GM12878 (cell line): ENCODE results near the gene TMEM33. TPM values are rescaled to one million over a fixed set of nuclear protein-coding genes. Genes with fewer than 3 reads are reported as not detected.
"Not testable (repeated sequence)": the region's sequence is repeated elsewhere in the genome, so short reads cannot be mapped to it uniquely, and the experiment has no call there.

Source experiments
- ATAC-seq: fragments of 200-7000 bp; cut with Tn5 transposase; 3 replicates; pipeline ENCODE4 v1.9.1; 2020; ENCODE audit warnings: mild to moderate bottlenecking, moderate library complexity
- BruUV-seq: library from RNA; stranded (reverse); fragments of 400-500 nt; replicated peaks from 2 replicates; lab custom pipeline; 2021; lab: Mats Ljungman, UMichigan
- CTCF ChIA-PET: fragments of 300-600 bp; sonication (Branson Sonifier 250); formaldehyde crosslinking; extraction: SDS; loops from one replicate; lab custom pipeline; 2021; ENCODE audit warnings: inconsistent platforms; lab: Yijun Ruan, JAX
- POLR2A ChIA-PET: fragments of 350-600 bp; formaldehyde crosslinking; extraction: SDS; loops from one replicate; lab custom pipeline; 2021; ENCODE audit warnings: inconsistent platforms; lab: Charles Lee
- RAD21 ChIA-PET: fragments of 300-600 bp; sonication (Branson Sonifier 250); formaldehyde crosslinking; loops from one replicate; lab custom pipeline; 2023; ENCODE audit warnings: antibody characterized with exemption; ENCODE audit not compliant: unreplicated experiment; lab: Charles Lee
- SMC1A ChIA-PET: fragments of 300-600 bp; sonication (Branson Sonifier 250); formaldehyde crosslinking; loops from one replicate; lab custom pipeline; 2023; ENCODE audit not compliant: unreplicated experiment, uncharacterized antibody; lab: Charles Lee
- DNase-seq: peaks from one replicate; pipeline ENCODE4 v3.0.0-alpha.2; 2011; ENCODE audit warnings: low read depth, low spot score
- FAIRE-seq: peaks from 3 replicates; lab custom pipeline; 2011; peaks lifted over from hg19 to GRCh38; lab: Jason Lieb, UNC
- H2AFZ ChIP-seq: 2 replicates; pipeline ENCODE4 v1.6.0; 2011; ENCODE audit warnings: low read depth, low read length, control low read depth; ENCODE audit not compliant: control insufficient read depth
- H3K27ac ChIP-seq: 2 replicates; pipeline ENCODE4 v1.5.1; 2011; ENCODE audit warnings: control low read depth; ENCODE audit not compliant: control insufficient read depth, insufficient read depth
- H3K27me3 ChIP-seq, 2 experiments: replicated peaks in 1 of 2; 2 replicates each; pipeline versions ENCODE4 v1.6.0 to v1.6.1; 2011; ENCODE audit warnings: low read length in 1 of 2; ENCODE audit not compliant: control insufficient read depth in 2 of 2, insufficient read depth in 2 of 2
- H3K36me3 ChIP-seq, 2 experiments: 2 replicates each; pipeline ENCODE4 v1.5.1; 2011; ENCODE audit warnings: low read length in 1 of 2; ENCODE audit not compliant: control insufficient read depth in 2 of 2, insufficient read depth in 2 of 2
- H3K4me1 ChIP-seq: 2 replicates; pipeline ENCODE4 v1.6.1; 2011; ENCODE audit warnings: mild to moderate bottlenecking, low read length, moderate library complexity, mixed read lengths; ENCODE audit not compliant: control insufficient read depth, insufficient read depth
- H3K4me2 ChIP-seq: 2 replicates; pipeline ENCODE4 v1.6.0; 2011; ENCODE audit warnings: control low read depth; ENCODE audit not compliant: control insufficient read depth, insufficient read depth
- H3K4me3 ChIP-seq: fragments of 200-600 bp; sonication (generic); 2 replicates; pipeline ENCODE4 v1.5.1; 2016
- H3K79me2 ChIP-seq: 2 replicates; pipeline ENCODE4 v1.6.0; 2011; ENCODE audit warnings: low read length; ENCODE audit not compliant: control insufficient read depth, insufficient read depth
- H3K9ac ChIP-seq: 2 replicates; pipeline ENCODE4 v1.8.0; 2011; ENCODE audit warnings: low read length, control low read depth, mixed read lengths; ENCODE audit not compliant: control insufficient read depth, insufficient read depth
- H3K9me3 ChIP-seq: replicated peaks from 3 replicates; pipeline ENCODE4 v1.5.1; 2011; ENCODE audit warnings: mild to moderate bottlenecking, low read length; ENCODE audit not compliant: control insufficient read depth, insufficient read depth
- H4K20me1 ChIP-seq: 2 replicates; pipeline ENCODE4 v1.6.0; 2011; ENCODE audit not compliant: control insufficient read depth, insufficient read depth
- CHD1 ChIP-seq: IDR thresholded peaks from 2 replicates; pipeline ENCODE4 v1.6.1; 2012; ENCODE audit warnings: low read depth, low read length, improper control_type of control experiment
- EP300 ChIP-seq, 2 experiments: fragments of 150-350 bp in 1 of 2; IDR thresholded peaks; 2 replicates each; pipeline ENCODE4 v1.6.1; 2011 to 2012; ENCODE audit warnings: low read depth in 2 of 2, low read length in 2 of 2, borderline replicate concordance in 1 of 2, improper control_type of control experiment in 1 of 2, inconsistent platforms in 1 of 2; ENCODE audit not compliant: control insufficient read depth in 1 of 2
- NRF1 ChIP-seq: conservative IDR thresholded peaks from 2 replicates; pipeline ENCODE4 v1.6.1; 2011; ENCODE audit warnings: mild to moderate bottlenecking, low read depth, low read length, improper control_type of control experiment
- POLR2AphosphoS2 ChIP-seq: IDR thresholded peaks from 2 replicates; pipeline ENCODE4 v1.6.1; 2011; ENCODE audit warnings: low read depth, mild to moderate bottlenecking, low read length, improper control_type of control experiment, moderate library complexity
- REST ChIP-seq: IDR thresholded peaks from 2 replicates; pipeline ENCODE4 v1.6.1; 2012; ENCODE audit warnings: mild to moderate bottlenecking, low read depth, low read length
- RFX5 ChIP-seq: IDR thresholded peaks from 2 replicates; pipeline ENCODE4 v1.6.1; 2011; ENCODE audit warnings: low read depth, low read length, improper control_type of control experiment
- SMAD5 ChIP-seq: IDR thresholded peaks from 2 replicates; pipeline ENCODE4 v1.6.1; 2016; ENCODE audit warnings: antibody characterized with exemption, low read depth
- TCF3 ChIP-seq: IDR thresholded peaks from 2 replicates; pipeline ENCODE4 v1.6.1; 2012; ENCODE audit warnings: low read depth, mild to moderate bottlenecking, low read length, borderline replicate concordance; ENCODE audit not compliant: insufficient read depth
- WGBS: methylation state at CpG from one replicate; pipeline ENCODE4 v1.1.6; 2016; ENCODE audit warnings: low lambda C conversion rate; ENCODE audit not compliant: insufficient replicate concordance, insufficient coverage; ENCODE audit errors: missing lambda C conversion rate; 5-methylcytosine and 5-hydroxymethylcytosine counted together
- in situ Hi-C: fragments of 300-500 bp; cut with MboI; formaldehyde crosslinking; loops from 9 replicates; pipeline ENCODE4 v1.14.3; 2018; ENCODE audit warnings: mixed read lengths
- intact Hi-C: fragments of 100-400 bp; cut with micrococcal nuclease; formaldehyde crosslinking; loops from one replicate; pipeline ENCODE4 v1.14.2; 2022; ENCODE audit not compliant: unreplicated experiment
- polyA plus RNA-seq, 11 experiments: library from polyadenylated mRNA; depleted of rRNA in 4 of 11; unstranded in 6 of 11; stranded (reverse) in 5 of 11; fragments of >200 nt; fragmentation: Nextera tagmentation in 4 of 11; fragmentation: Illumina TruSeq in 1 of 11; extraction: Ambion mirVana in 4 of 11; extraction: Trizol in 1 of 11; gene quantifications; 1 replicate in 1 of 11; 2 replicates in 10 of 11; pipeline versions ENCODE4 v1.2.1 to v1.2.3, GENCODE V29; 2011 to 2016; ENCODE audit warnings: inconsistent platforms in 2 of 11, missing spikeins in 2 of 11, low read depth in 1 of 11
- total RNA-seq, 4 experiments: library from RNA; depleted of rRNA in 3 of 4; stranded (reverse); fragments of >200 nt in 3 of 4; fragmentation: Illumina TruSeq in 1 of 4; extraction: Trizol in 1 of 4; gene quantifications; 2 replicates each; pipeline versions ENCODE4 v1.2.1 to v1.2.3, GENCODE V29; 2013 to 2021

TMEM33 gene
- total and polyA plus RNA-seq, 10 of the 15 experiments (the other 5 are each of a cell fraction or from before 2014, with no cell fraction given): 7.9 to 60.2 (median 33.4) TPM

GRCh38 chr4:41913509-41913908, 21.7 kb upstream of the TMEM33 start (continued):
- no peak for TF ChIP-seq EP300 (IDR thresholded peaks at IDR 0.05; ENCODE audit: borderline replicate concordance in 1 of 2, control insufficient read depth in 1 of 2, low read depth in 2 of 2, low read length in 2 of 2)
- TF ChIP-seq SMAD5: no peak
- no peak for TF ChIP-seq RFX5
- no peak for TF ChIP-seq CHD1
- TF ChIP-seq POLR2AphosphoS2: no peak

GRCh38 chr4:41918278-41918677, 17.0 kb upstream of the TMEM33 start:
- no peaks in the 10 kb centered on the region for H3K36me3 ChIP-seq
- intact Hi-C loops: no loop called here
- WGBS: 0% methylated on average over 2 of the region's 2 CpGs
- H3K9me3 ChIP-seq: no peaks in the 10 kb centered on the region; the same call in 1 of the 3 replicates
- H3K4me3 ChIP-seq: no peak overlapping the region
- no peak for ATAC-seq
- no peaks in the 10 kb centered on the region for H4K20me1 ChIP-seq
- no peak for TF ChIP-seq REST
- TF ChIP-seq NRF1: no peak
- no peak for TF ChIP-seq TCF3
- TF ChIP-seq, all 136 proteins: peak for 0
- no peak overlapping the region for H3K4me2 ChIP-seq
- POLR2A ChIA-PET: no interaction called here
- H3K4me1 ChIP-seq: no peaks in the 10 kb centered on the region
- no peak overlapping the region for H3K9ac ChIP-seq
- CTCF ChIA-PET: interaction anchor here (1.2 kb wide), 1 partner anchor 235 kb away, joined by 3 read pairs; no protein-coding TSS in a partner anchor
- no peaks in the 10 kb centered on the region for H3K79me2 ChIP-seq
- RAD21 ChIA-PET: no interaction called here
- no peak overlapping the region for H3K27ac ChIP-seq
- in situ Hi-C loops: no loop called here
- BruUV-seq: no TSS peak
- FAIRE-seq: no peak
- H2AFZ ChIP-seq: no peak overlapping the region
- DNase-seq: no peak
- SMC1A ChIA-PET: no interaction called here
- no peaks in the 10 kb centered on the region; a peak in 1 of 4 replicates for H3K27me3 ChIP-seq

GRCh38 chr4:41920416-41920815, 14.8 kb upstream of the TMEM33 start:
- WGBS: 71% methylated on average over 2 of the region's 2 CpGs
- ATAC-seq, BruUV-seq, SMC1A ChIA-PET, H3K9ac ChIP-seq, H3K4me2 ChIP-seq, FAIRE-seq, H3K4me1 ChIP-seq, H3K27me3 ChIP-seq, CTCF ChIA-PET, H3K4me3 ChIP-seq, DNase-seq, H4K20me1 ChIP-seq, RAD21 ChIA-PET, H3K79me2 ChIP-seq, intact Hi-C loops, POLR2A ChIA-PET, H3K27ac ChIP-seq, H3K36me3 ChIP-seq, H2AFZ ChIP-seq, H3K9me3 ChIP-seq, in situ Hi-C loops: not testable (repeated sequence)
